ENCODE results near the gene SNX1.

- TF ChIP-seq TAF1 (IDR thresholded peaks at IDR 0.05; ENCODE audit: borderline replicate concordance, low read depth, low read length) (no peak), POLR2AphosphoS5 (IDR thresholded peaks at IDR 0.05; ENCODE audit: low read depth, low read length) (no peak), POLR2A (IDR thresholded peaks at IDR 0.05; ENCODE audit: low read depth, low read length) (no peak)
Observed at GRCh38 chr15:64090527-64090926, 5.3 kb upstream of the SNX1 start.

Measured in GM12892 (cell line).